HepG2 (cell line): ENCODE results near the gene TSHZ1. TPM values are rescaled to one million over a fixed set of nuclear protein-coding genes. Genes with fewer than 3 reads are reported as not detected.

Experiments
- ATAC-seq: fragments of 200-7000 bp; cut with Tn5 transposase; 3 replicates; pipeline ENCODE4 v1.9.1; 2020; ENCODE audit warnings: mild to moderate bottlenecking, moderate library complexity
- BruUV-seq: library from RNA; stranded (reverse); fragments of 400-500 nt; replicated peaks from 2 replicates; lab custom pipeline; 2021; lab: Mats Ljungman, UMichigan
- CTCF ChIA-PET: fragments of 300-600 bp; formaldehyde crosslinking; extraction: SDS; loops from one replicate; lab custom pipeline; 2021; ENCODE audit warnings: low total read pairs, inconsistent platforms, low intra/inter-chr PET ratio; lab: Yijun Ruan, JAX
- POLR2A ChIA-PET: fragments of 350-600 bp; sonication (Branson Sonifier 250); formaldehyde crosslinking; loops from one replicate; lab custom pipeline; 2020; ENCODE audit warnings: antibody characterized with exemption, inconsistent platforms; lab: Yijun Ruan, JAX
- DNase-seq: peaks from one replicate; pipeline ENCODE4 v3.0.0-alpha.2; 2015; ENCODE audit warnings: low spot score
- FAIRE-seq: peaks from 3 replicates; lab custom pipeline; 2011; peaks lifted over from hg19 to GRCh38; lab: Jason Lieb, UNC
- H2AFZ ChIP-seq: one replicate; pipeline ENCODE4 v1.6.1; 2011; ENCODE audit warnings: low read length, inconsistent platforms
- H3K27ac ChIP-seq: fragments of 300-600 bp; 3 replicates; pipeline ENCODE4 v1.8.0; 2011; ENCODE audit warnings: mixed run types, mild to moderate bottlenecking, mixed read lengths, low read length, inconsistent platforms; ENCODE audit not compliant: insufficient read depth; ENCODE audit errors: extremely low read length
- H3K27me3 ChIP-seq, 2 experiments: fragments of 200-600 bp in 1 of 2; 2 replicates in 1 of 2; 3 replicates in 1 of 2; pipeline versions ENCODE4 v1.6.0 to v1.8.0; 2011; ENCODE audit warnings: low read length in 2 of 2, mild to moderate bottlenecking in 2 of 2, moderate library complexity in 2 of 2, inconsistent platforms in 1 of 2; ENCODE audit not compliant: insufficient read depth in 2 of 2, control insufficient read depth in 1 of 2
- H3K36me3 ChIP-seq, 2 experiments: fragments of 200-600 bp in 1 of 2; replicated peaks in 1 of 2; 2 replicates in 1 of 2; 3 replicates in 1 of 2; pipeline versions ENCODE4 v1.5.1 to v1.8.0; 2011; ENCODE audit warnings: low read length in 2 of 2, inconsistent platforms in 1 of 2; ENCODE audit not compliant: insufficient read depth in 2 of 2, control insufficient read depth in 1 of 2
- H3K4me1 ChIP-seq: 2 replicates; pipeline ENCODE4 v1.5.1; 2012; ENCODE audit warnings: low read length, inconsistent platforms; ENCODE audit not compliant: insufficient read depth
- H3K4me2 ChIP-seq: 2 replicates; pipeline ENCODE4 v1.6.0; 2011; ENCODE audit warnings: low read depth, low read length, inconsistent platforms
- H3K4me3 ChIP-seq, 3 experiments: fragments of 200-600 bp in 1 of 3; sonication (generic), shearing (Covaris generic) in 1 of 3; replicated peaks in 1 of 3; 2 replicates each; pipeline ENCODE4 v1.5.1; 2011 to 2016; ENCODE audit warnings: low read length in 3 of 3, inconsistent platforms in 2 of 3, low read depth in 2 of 3, mild to moderate bottlenecking in 2 of 3, control low read depth in 1 of 3, mixed read lengths in 1 of 3; ENCODE audit not compliant: insufficient read depth in 1 of 3
- H3K79me2 ChIP-seq: one replicate; pipeline ENCODE4 v1.6.1; 2011; ENCODE audit warnings: low read length, inconsistent platforms; ENCODE audit not compliant: insufficient read depth
- H3K9ac ChIP-seq: 2 replicates; pipeline ENCODE4 v1.6.0; 2011; ENCODE audit warnings: mild to moderate bottlenecking, low read depth, low read length, inconsistent platforms; ENCODE audit not compliant: insufficient read depth
- H3K9me3 ChIP-seq: 2 replicates; pipeline ENCODE4 v1.5.1; 2012; ENCODE audit warnings: mild to moderate bottlenecking, low read length
- H4K20me1 ChIP-seq: 2 replicates; pipeline ENCODE4 v1.6.0; 2011; ENCODE audit warnings: inconsistent platforms, mild to moderate bottlenecking, low read length, moderate library complexity; ENCODE audit not compliant: insufficient read depth
- AKNA ChIP-seq: sonication (generic); formaldehyde crosslinking; IDR thresholded peaks from 2 replicates; pipeline ENCODE4 v1.4.0; 2020; ENCODE audit warnings: missing genetic modification reagents, borderline replicate concordance
- BHLHE40 ChIP-seq: IDR thresholded peaks from 2 replicates; pipeline ENCODE4 v1.6.1; 2011; ENCODE audit warnings: low read length, improper control_type of control experiment
- MNT ChIP-seq: fragments of 450-650 bp; IDR thresholded peaks from 2 replicates; pipeline ENCODE4 v1.6.1; 2016
- PHF8 ChIP-seq: sonication (generic); formaldehyde crosslinking; IDR thresholded peaks from 2 replicates; pipeline ENCODE4 v1.5.0; 2020; ENCODE audit warnings: missing genetic modification reagents
- RARA ChIP-seq: IDR thresholded peaks from 2 replicates; pipeline ENCODE4 v1.6.1; 2016; ENCODE audit warnings: missing genetic modification reagents, missing compliant biosample characterization
- ZNF451 ChIP-seq: sonication (generic); formaldehyde crosslinking; IDR thresholded peaks from 2 replicates; pipeline ENCODE4 v1.5.0; 2020; ENCODE audit warnings: mild to moderate bottlenecking, missing genetic modification reagents
- ZUFSP ChIP-seq: sonication (generic); formaldehyde crosslinking; IDR thresholded peaks from 2 replicates; pipeline ENCODE4 v1.9.0; 2021; ENCODE audit warnings: missing genetic modification reagents, mild to moderate bottlenecking, borderline replicate concordance
- WGBS: methylation state at CpG from one replicate; pipeline ENCODE4 v1.1.6; 2017; ENCODE audit warnings: low lambda C conversion rate; 5-methylcytosine and 5-hydroxymethylcytosine counted together
- in situ Hi-C: cut with HindIII; loops from 2 replicates; pipeline ENCODE4 v1.10.0; 2017; ENCODE audit warnings: low pct_unique_long_range_greater_than_20kb; ENCODE audit not compliant: extremely low pct_ligation_motif_present
- intact Hi-C: fragments of 100-400 bp; cut with micrococcal nuclease; formaldehyde crosslinking; loops from one replicate; pipeline ENCODE4 v1.10.0; 2022; ENCODE audit not compliant: unreplicated experiment
- polyA plus RNA-seq, 8 experiments: library from polyadenylated mRNA; depleted of rRNA in 3 of 8; stranded (reverse) in 7 of 8; unstranded in 1 of 8; fragments of >200 nt; fragmentation: Illumina TruSeq in 4 of 8; extraction: Trizol in 4 of 8; gene quantifications; 2 replicates each; pipeline versions ENCODE4 v1.2.1 to v1.2.3, GENCODE V29; 2011 to 2016; ENCODE audit warnings: low read depth in 4 of 8, missing spikeins in 1 of 8, mixed read lengths in 1 of 8; ENCODE audit not compliant: insufficient read depth in 1 of 8
- total RNA-seq, 5 experiments: library from RNA; depleted of rRNA; stranded (reverse); fragments of >200 nt; fragmentation: Illumina TruSeq; extraction: Trizol; gene quantifications; 2 replicates each; pipeline ENCODE4 v1.2.3, GENCODE V29; 2016; ENCODE audit warnings: low read depth in 1 of 5
- TF ChIP-seq, protein P1 (sequence below): sonication (generic); formaldehyde crosslinking; IDR thresholded peaks from 2 replicates; pipeline ENCODE4 v1.4.0; 2020; ENCODE audit warnings: missing genetic modification reagents
- TF ChIP-seq, protein P2 (sequence below): IDR thresholded peaks from 2 replicates; pipeline ENCODE4 v1.6.1; 2012; ENCODE audit warnings: inconsistent platforms

TSHZ1 gene
- total and polyA plus RNA-seq, 2 of the 13 experiments (the other 11 are each of a cell fraction or from before 2014, with no cell fraction given) = 2.5 to 2.7 TPM

DNA sequence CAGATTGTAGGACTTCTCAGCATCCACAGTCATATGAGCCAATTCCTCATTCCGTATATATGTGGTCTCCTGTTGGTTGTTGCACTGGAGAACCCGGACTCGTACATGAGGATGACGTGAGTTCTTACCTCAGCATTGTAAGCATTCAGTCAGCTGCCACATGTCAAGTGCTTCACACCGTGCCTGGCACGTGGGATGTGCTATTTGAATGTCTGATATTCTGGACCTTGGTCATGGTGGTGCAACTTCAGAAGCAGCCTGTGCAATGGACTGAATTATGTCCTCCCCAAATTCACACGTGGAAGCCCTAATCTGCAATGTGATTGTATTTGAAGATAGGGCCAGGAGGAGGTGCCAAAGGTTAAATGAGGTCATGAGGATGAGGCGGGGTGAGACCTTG is 33.7 kb upstream of the TSHZ1 start:
- ATAC-seq (no peak), DNase-seq (no peak), FAIRE-seq (no peak)
- WGBS = 29% methylated on average over 8 of the region's 8 CpGs
- Histone ChIP-seq H3K4me1 (peaks cover 12% of the 10 kb centered on the region), H3K9me3 (no peaks in the 10 kb centered on the region), H3K4me3 (no peak overlapping the region), H4K20me1 (no peaks in the 10 kb centered on the region), H3K27me3 (peaks cover 0 to 2% of the 10 kb centered on the region in 2 experiments; a peak in 2 of 5 replicates), H3K4me2 (no peak overlapping the region), H3K9ac (no peak overlapping the region), H2AFZ (no peak overlapping the region), H3K36me3 (no peaks in the 10 kb centered on the region), H3K79me2 (no peaks in the 10 kb centered on the region), H3K27ac (no peak overlapping the region)
- TF ChIP-seq RARA (CRISPR knock-in tag) = no peak
- peak; percentile 38; the same call in 1 of the 2 replicates for TF ChIP-seq BHLHE40
- TF ChIP-seq, protein P1, sequence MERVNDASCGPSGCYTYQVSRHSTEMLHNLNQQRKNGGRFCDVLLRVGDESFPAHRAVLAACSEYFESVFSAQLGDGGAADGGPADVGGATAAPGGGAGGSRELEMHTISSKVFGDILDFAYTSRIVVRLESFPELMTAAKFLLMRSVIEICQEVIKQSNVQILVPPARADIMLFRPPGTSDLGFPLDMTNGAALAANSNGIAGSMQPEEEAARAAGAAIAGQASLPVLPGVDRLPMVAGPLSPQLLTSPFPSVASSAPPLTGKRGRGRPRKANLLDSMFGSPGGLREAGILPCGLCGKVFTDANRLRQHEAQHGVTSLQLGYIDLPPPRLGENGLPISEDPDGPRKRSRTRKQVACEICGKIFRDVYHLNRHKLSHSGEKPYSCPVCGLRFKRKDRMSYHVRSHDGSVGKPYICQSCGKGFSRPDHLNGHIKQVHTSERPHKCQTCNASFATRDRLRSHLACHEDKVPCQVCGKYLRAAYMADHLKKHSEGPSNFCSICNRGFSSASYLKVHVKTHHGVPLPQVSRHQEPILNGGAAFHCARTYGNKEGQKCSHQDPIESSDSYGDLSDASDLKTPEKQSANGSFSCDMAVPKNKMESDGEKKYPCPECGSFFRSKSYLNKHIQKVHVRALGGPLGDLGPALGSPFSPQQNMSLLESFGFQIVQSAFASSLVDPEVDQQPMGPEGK = no peak
- no peak for TF ChIP-seq PHF8
- TF ChIP-seq AKNA (CRISPR knock-in tag) = no peak
- TF ChIP-seq, protein P2, sequence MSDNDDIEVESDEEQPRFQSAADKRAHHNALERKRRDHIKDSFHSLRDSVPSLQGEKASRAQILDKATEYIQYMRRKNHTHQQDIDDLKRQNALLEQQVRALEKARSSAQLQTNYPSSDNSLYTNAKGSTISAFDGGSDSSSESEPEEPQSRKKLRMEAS = peak; percentile 30; the same call in 1 of the 2 replicates
- no peak for TF ChIP-seq ZNF451 (CRISPR knock-in tag)
- TF ChIP-seq ZUFSP = no peak
- peak; percentile 73 for TF ChIP-seq MNT
- ChIA-PET CTCF (no interaction called here), POLR2A (no interaction called here)
- BruUV-seq = no TSS peak
- intact Hi-C loops (no loop called here), in situ Hi-C loops (no loop called here)
